Measurements from ENCODE around the gene STIL. TPM values are rescaled to one million over a fixed set of nuclear protein-coding genes. Genes with fewer than 3 reads are reported as not detected.
A peak's percentile ranks its signal among the peaks of the same experiment; 100 is the strongest.

STIL gene
- 10 to 100 TPM in 1 of 4 donors, 1 to 10 TPM in 2, under 1 TPM in 1; under 0.01 to 13.0 (median 1.9) TPM for total RNA-seq

DNA sequence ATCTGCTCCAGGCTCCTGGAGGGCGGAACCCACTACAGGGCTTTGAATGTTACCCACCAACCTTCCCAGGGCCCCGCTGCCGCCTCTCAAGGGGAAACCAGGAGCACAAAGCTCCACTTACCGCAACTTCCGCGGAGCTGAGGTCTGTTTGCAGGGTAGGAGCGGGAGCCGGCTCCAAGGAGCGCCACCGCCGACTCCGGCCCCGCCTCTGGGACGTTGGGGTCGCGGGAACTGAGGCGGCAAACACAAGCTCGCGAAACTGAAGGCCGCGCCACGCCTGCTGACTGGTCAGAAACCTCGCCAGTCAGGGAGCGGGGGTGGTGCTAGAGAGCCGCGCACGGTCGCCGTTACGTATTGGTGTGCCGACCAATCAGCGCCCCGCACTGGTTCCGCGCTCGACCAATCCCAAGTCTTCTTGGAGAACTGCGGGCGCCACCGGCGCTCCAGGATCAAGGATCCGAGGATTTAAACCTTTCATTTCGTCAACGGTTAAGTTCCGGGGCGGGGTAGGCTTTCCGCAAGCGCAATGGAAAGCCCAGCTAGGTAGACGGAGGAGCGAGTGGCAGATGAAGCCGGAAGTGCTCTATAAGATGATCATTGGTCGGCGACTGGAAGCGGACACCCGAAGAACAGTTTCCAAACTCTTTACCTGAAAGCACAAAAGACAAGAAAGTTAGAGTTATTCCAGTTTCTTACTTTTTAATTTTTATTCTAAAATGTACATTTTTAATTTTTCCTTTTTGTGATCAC, at the start of gene STIL:
Gene STIL (minus strand): TSS at position 233 of the 750 bp plus-strand sequence. CDS start 3,828 bp downstream, outside the sequence.
- Histone ChIP-seq H3K4me3 (peak within 1 kb of the TSS; percentile 55 to 61), H3K9me3 (no peaks in the 10 kb centered on the region)

DNA sequence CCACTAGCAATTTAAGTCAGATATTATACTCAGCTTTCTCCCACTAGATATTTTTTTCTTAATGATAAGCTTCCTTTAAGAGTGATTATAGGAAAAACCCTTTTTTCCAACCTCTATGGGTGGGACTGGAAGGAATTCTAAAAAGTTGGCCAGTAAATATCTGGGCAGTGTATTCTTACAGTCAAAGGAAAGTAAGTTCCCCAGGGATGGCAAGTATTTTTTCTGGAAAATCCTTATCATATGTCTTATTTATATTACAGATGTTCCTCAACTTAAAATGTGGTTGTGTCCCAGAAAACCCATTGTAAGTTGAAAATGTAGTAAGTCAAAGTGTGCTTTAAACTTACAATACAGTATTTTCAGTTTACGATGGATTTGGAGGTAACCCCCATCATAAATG, 48.9 kb upstream of the STIL start:
- H3K27ac ChIP-seq = no peak overlapping the region
- DNase-seq = no peak
- H3K4me3 ChIP-seq = no peak overlapping the region
- H3K36me3 ChIP-seq = no peaks in the 10 kb centered on the region
- no peaks in the 10 kb centered on the region for H3K9me3 ChIP-seq
- TF ChIP-seq POLR2A (IDR thresholded peaks at IDR 0.05) = no peak
- TF ChIP-seq, protein P1, sequence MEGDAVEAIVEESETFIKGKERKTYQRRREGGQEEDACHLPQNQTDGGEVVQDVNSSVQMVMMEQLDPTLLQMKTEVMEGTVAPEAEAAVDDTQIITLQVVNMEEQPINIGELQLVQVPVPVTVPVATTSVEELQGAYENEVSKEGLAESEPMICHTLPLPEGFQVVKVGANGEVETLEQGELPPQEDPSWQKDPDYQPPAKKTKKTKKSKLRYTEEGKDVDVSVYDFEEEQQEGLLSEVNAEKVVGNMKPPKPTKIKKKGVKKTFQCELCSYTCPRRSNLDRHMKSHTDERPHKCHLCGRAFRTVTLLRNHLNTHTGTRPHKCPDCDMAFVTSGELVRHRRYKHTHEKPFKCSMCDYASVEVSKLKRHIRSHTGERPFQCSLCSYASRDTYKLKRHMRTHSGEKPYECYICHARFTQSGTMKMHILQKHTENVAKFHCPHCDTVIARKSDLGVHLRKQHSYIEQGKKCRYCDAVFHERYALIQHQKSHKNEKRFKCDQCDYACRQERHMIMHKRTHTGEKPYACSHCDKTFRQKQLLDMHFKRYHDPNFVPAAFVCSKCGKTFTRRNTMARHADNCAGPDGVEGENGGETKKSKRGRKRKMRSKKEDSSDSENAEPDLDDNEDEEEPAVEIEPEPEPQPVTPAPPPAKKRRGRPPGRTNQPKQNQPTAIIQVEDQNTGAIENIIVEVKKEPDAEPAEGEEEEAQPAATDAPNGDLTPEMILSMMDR (IDR thresholded peaks at IDR 0.05) = no peak
- H3K27me3 ChIP-seq = no peaks in the 10 kb centered on the region
- intact Hi-C loops (cut with DNase I; ENCODE audit: low total_unique reads) = no loop called here
- no peaks in the 10 kb centered on the region for H3K4me1 ChIP-seq

More for the DNA sequence above, at the start of gene STIL:
- TF ChIP-seq, protein P1 (IDR thresholded peaks at IDR 0.05) = peak in 2 of 4 experiments; percentile 7 to 9
- TF ChIP-seq POLR2A (IDR thresholded peaks at IDR 0.05) = peak in 1 of 2 donors; percentile 57
- no peaks in the 10 kb centered on the region for H3K4me1 ChIP-seq
- no peaks in the 10 kb centered on the region for H3K27me3 ChIP-seq
- intact Hi-C loops (cut with DNase I; ENCODE audit: low total_unique reads) = no loop called here
- peak; percentile 98 for DNase-seq
- peak within 1 kb of the TSS; percentile 76 to 81 for H3K27ac ChIP-seq
- no peaks in the 10 kb centered on the region for H3K36me3 ChIP-seq

DNA sequence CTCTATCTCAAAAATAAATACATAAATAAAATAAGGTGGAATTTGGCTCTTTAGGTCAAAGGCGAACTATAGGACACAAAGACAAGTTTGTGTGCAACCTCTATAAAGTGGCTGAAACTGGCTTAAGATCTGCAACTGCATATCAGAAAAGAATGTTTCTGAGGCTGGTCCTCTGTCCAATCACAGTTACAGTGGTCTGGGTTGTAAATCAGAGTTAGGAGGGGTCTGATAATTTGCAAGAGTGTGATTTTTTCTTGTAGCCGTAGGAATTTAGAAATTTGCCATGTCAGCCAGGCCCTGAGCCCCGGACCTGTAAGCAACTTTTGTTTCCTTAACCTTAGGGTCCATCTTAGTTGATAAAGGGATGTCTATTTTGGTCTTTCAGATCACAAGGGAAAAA, 47.4 kb upstream of the STIL start:
- intact Hi-C loops (cut with DNase I; ENCODE audit: low total_unique reads) = no loop called here
- Histone ChIP-seq H3K4me3 (no peak overlapping the region), H3K9me3 (no peaks in the 10 kb centered on the region), H3K4me1 (no peaks in the 10 kb centered on the region), H3K36me3 (no peaks in the 10 kb centered on the region), H3K27me3 (no peaks in the 10 kb centered on the region), H3K27ac (no peak overlapping the region)
- TF ChIP-seq, protein P1 (IDR thresholded peaks at IDR 0.05) = no peak
- TF ChIP-seq POLR2A (IDR thresholded peaks at IDR 0.05) = no peak
- DNase-seq = no peak

DNA sequence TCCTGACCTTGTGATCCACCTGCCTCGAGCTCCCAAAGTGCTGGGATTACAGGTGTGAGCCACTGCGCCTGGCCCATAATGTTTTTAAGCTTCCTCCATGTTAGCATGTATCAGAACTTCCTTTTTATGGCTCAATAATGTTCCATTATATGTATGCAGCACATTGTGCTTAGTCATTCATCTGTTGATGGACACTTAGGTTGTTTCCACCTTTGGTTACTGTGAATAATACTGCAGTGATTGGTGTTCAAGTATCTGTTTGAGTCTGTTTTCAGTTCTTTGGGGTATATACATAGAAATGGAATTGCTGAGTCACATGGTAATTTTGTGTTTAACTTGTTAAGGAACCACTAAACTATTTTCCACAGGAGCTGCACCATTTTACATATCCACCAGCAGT, 37.4 kb upstream of the STIL start:
- intact Hi-C loops (cut with DNase I; ENCODE audit: low total_unique reads) = no loop called here
- TF ChIP-seq POLR2A (IDR thresholded peaks at IDR 0.05) = no peak
- TF ChIP-seq, protein P1 (IDR thresholded peaks at IDR 0.05) = no peak

DNA sequence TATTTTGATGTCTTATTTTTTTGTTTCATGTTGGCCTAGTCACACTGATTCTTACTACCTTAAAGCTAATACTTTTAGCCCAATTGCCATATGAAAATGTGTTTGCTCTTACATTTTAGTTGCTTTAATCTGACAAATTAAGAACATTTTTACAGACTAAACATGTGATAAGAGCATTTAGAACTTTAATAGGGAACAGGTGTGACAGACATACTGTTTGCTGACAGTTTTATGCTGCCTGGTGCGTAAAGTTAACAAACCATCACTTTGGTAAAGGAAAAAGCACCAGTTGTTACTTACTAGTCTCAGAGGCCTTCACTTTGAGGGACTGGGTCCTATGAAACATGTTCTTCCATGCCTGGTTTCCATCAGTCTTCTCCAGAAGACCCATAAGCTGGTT, 34.3 kb upstream of the STIL start:
- intact Hi-C loops (cut with DNase I; ENCODE audit: low total_unique reads) = no loop called here
- Histone ChIP-seq H3K27me3 (no peaks in the 10 kb centered on the region), H3K4me3 (no peak overlapping the region), H3K4me1 (no peaks in the 10 kb centered on the region), H3K27ac (no peak overlapping the region), H3K9me3 (no peaks in the 10 kb centered on the region), H3K36me3 (no peaks in the 10 kb centered on the region)
- DNase-seq = no peak
- TF ChIP-seq, protein P1 (IDR thresholded peaks at IDR 0.05) = no peak
- TF ChIP-seq POLR2A (IDR thresholded peaks at IDR 0.05) = no peak

More for the DNA sequence above, 37.4 kb upstream of the STIL start:
- Histone ChIP-seq H3K4me1 (no peaks in the 10 kb centered on the region), H3K9me3 (no peaks in the 10 kb centered on the region), H3K27me3 (no peaks in the 10 kb centered on the region), H3K36me3 (no peaks in the 10 kb centered on the region), H3K27ac (no peak overlapping the region), H3K4me3 (no peak overlapping the region)
- DNase-seq = no peak
